Liver (tissue), 9 donors: Measurements from ENCODE around the gene DIPK1B. TPM values are rescaled to one million over a fixed set of nuclear protein-coding genes. Genes with fewer than 3 reads are reported as not detected.
A peak's percentile ranks its signal among the peaks of the same experiment; 100 is the strongest.

Experiments used
- DNase-seq: peaks from one replicate; pipeline ENCODE4 v3.0.0-alpha.2; 2017; ENCODE audit warnings: low spot score
- H3K27ac ChIP-seq, 2 donors: one replicate each; pipeline ENCODE4 v1.7.0; 2013; ENCODE audit warnings: inconsistent platforms in 2 of 2, low read length in 2 of 2, control low read depth in 1 of 2, low read depth in 1 of 2, mild to moderate bottlenecking in 1 of 2
- H3K27me3 ChIP-seq, 4 donors: one replicate each; pipeline versions ENCODE4 v1.6.1 to v1.7.0; 2013; ENCODE audit warnings: low read length in 3 of 4, inconsistent platforms in 1 of 4, mild to moderate bottlenecking in 1 of 4, moderate library complexity in 1 of 4; ENCODE audit not compliant: control insufficient read depth in 4 of 4, insufficient read depth in 4 of 4
- H3K36me3 ChIP-seq, 4 donors: one replicate each; pipeline versions ENCODE4 v1.6.1 to v1.7.0; 2013; ENCODE audit warnings: low read length in 3 of 4, mild to moderate bottlenecking in 3 of 4, low read depth in 1 of 4, moderate library complexity in 1 of 4; ENCODE audit not compliant: control insufficient read depth in 4 of 4, insufficient read depth in 3 of 4
- H3K4me1 ChIP-seq, 4 donors: one replicate each; pipeline versions ENCODE4 v1.6.1 to v1.7.0; 2013; ENCODE audit warnings: low read length in 3 of 4, mild to moderate bottlenecking in 3 of 4, moderate library complexity in 1 of 4; ENCODE audit not compliant: control insufficient read depth in 4 of 4, insufficient read depth in 4 of 4
- H3K4me3 ChIP-seq, 3 donors: one replicate each; pipeline versions ENCODE4 v1.6.1 to v1.7.0; 2013; ENCODE audit warnings: low read length in 3 of 3, control low read depth in 1 of 3, low read depth in 1 of 3, mild to moderate bottlenecking in 1 of 3
- H3K9ac ChIP-seq, 2 donors: one replicate each; pipeline ENCODE4 v1.7.0; 2013; ENCODE audit warnings: low read length in 2 of 2, mild to moderate bottlenecking in 2 of 2, moderate library complexity in 2 of 2, control low read depth in 1 of 2, low read depth in 1 of 2
- H3K9me3 ChIP-seq, 4 donors: one replicate each; pipeline versions ENCODE4 v1.6.1 to v1.7.0; 2013; ENCODE audit warnings: low read length in 3 of 4; ENCODE audit not compliant: control insufficient read depth in 4 of 4
- CTCF ChIP-seq: fragments of 150-350 bp; IDR thresholded peaks from 2 replicates; pipeline ENCODE4 v1.5.1; 2017; ENCODE audit warnings: improper control_type of control experiment, low read depth, low read length; ENCODE audit not compliant: missing input control
- EGR1 ChIP-seq, 2 donors: IDR thresholded peaks; 2 replicates each; pipeline ENCODE4 v1.6.1; 2016 to 2018; ENCODE audit warnings: antibody characterized with exemption in 2 of 2, low read depth in 2 of 2
- FOXA1 ChIP-seq: IDR thresholded peaks from 2 replicates; pipeline ENCODE4 v1.6.1; 2016; ENCODE audit warnings: antibody characterized with exemption
- FOXA2 ChIP-seq: IDR thresholded peaks from 2 replicates; pipeline ENCODE4 v1.6.1; 2016; ENCODE audit warnings: antibody characterized with exemption
- GABPA ChIP-seq, 2 donors: IDR thresholded peaks in 1 of 2; conservative IDR thresholded peaks in 1 of 2; 2 replicates each; pipeline ENCODE4 v1.6.1; 2016; ENCODE audit warnings: antibody characterized with exemption in 2 of 2, mild to moderate bottlenecking in 1 of 2, moderate library complexity in 1 of 2
- HNF4A ChIP-seq, 2 donors: conservative IDR thresholded peaks; 2 replicates each; pipeline ENCODE4 v1.6.1; 2016; ENCODE audit warnings: antibody characterized with exemption in 2 of 2, mild to moderate bottlenecking in 2 of 2
- HNF4G ChIP-seq: IDR thresholded peaks from 2 replicates; pipeline ENCODE4 v1.6.1; 2016; ENCODE audit warnings: antibody characterized with exemption
- JUND ChIP-seq, 2 donors: IDR thresholded peaks; 2 replicates each; pipeline ENCODE4 v1.6.1; 2016; ENCODE audit warnings: antibody characterized with exemption in 2 of 2
- NR2F2 ChIP-seq: IDR thresholded peaks from 2 replicates; pipeline ENCODE4 v1.6.1; 2016; ENCODE audit warnings: antibody characterized with exemption
- RAD21 ChIP-seq, 2 donors: IDR thresholded peaks; 2 replicates each; pipeline ENCODE4 v1.6.1; 2016; ENCODE audit warnings: antibody characterized with exemption in 2 of 2, mild to moderate bottlenecking in 2 of 2
- RXRA ChIP-seq, 2 donors: IDR thresholded peaks; 2 replicates each; pipeline ENCODE4 v1.6.1; 2017 to 2018; ENCODE audit warnings: antibody characterized with exemption in 2 of 2, mild to moderate bottlenecking in 1 of 2
- SP1 ChIP-seq: IDR thresholded peaks from 2 replicates; pipeline ENCODE4 v1.6.1; 2018; ENCODE audit warnings: antibody characterized with exemption, mild to moderate bottlenecking
- TAF1 ChIP-seq: conservative IDR thresholded peaks from 2 replicates; pipeline ENCODE4 v1.6.1; 2016; ENCODE audit warnings: antibody characterized with exemption, mild to moderate bottlenecking
- YY1 ChIP-seq: IDR thresholded peaks from 2 replicates; pipeline ENCODE4 v1.6.1; 2016; ENCODE audit warnings: antibody characterized with exemption, mild to moderate bottlenecking
- ZBTB33 ChIP-seq: IDR thresholded peaks from 2 replicates; pipeline ENCODE4 v1.6.1; 2016; ENCODE audit warnings: antibody characterized with exemption
- WGBS: extraction: QIAGEN DNeasy Blood & Tissue Kit; methylation state at CpG from one replicate; pipeline ENCODE4 v1.1.7; 2013; 5-methylcytosine and 5-hydroxymethylcytosine counted together
- polyA plus RNA-seq, 2 donors: library from polyadenylated mRNA; stranded (reverse) in 1 of 2; unstranded in 1 of 2; fragments of 200-250 nt in 1 of 2; fragments of >200 nt in 1 of 2; fragmentation: Nextera tagmentation in 1 of 2; extraction: Ambion mirVana in 1 of 2; gene quantifications; one replicate each; pipeline versions ENCODE4 v1.2.1 to v1.2.3, GENCODE V29; 2013 to 2015
- total RNA-seq, 2 donors: library from RNA; depleted of rRNA; stranded (reverse); fragments of >200 nt; gene quantifications; one replicate each; pipeline ENCODE4 v1.2.3, GENCODE V29; 2014
- TF ChIP-seq, protein P1 (sequence below): IDR thresholded peaks from 2 replicates; pipeline ENCODE4 v1.6.1; 2016; ENCODE audit warnings: antibody characterized with exemption, mild to moderate bottlenecking
- TF ChIP-seq, protein P2 (sequence below): IDR thresholded peaks from 2 replicates; pipeline ENCODE4 v1.6.1; 2016; ENCODE audit warnings: antibody characterized with exemption
- TF ChIP-seq, protein P3 (sequence below): IDR thresholded peaks from 2 replicates; pipeline ENCODE4 v1.6.1; 2016; ENCODE audit warnings: antibody characterized with exemption
- donor health status: healthy.
- donor health status: healthy.
- donor health status: healthy.
- donor health status: healthy.
- donor health status: healthy.

Gene DIPK1B
- total and polyA plus RNA-seq, 4 donors, result 2.3 to 19.7 (median 5.2) TPM

GRCh38 chr9:136693135-136693489 is 19.3 kb upstream of the DIPK1B start:
- Histone ChIP-seq H3K27me3 (no peaks in the 10 kb centered on the region), H3K4me3 (no peak overlapping the region), H3K4me1 (peaks cover 39 to 85% (median 70%) of the 10 kb centered on the region in 4 donors), H3K36me3 (no peaks in the 10 kb centered on the region), H3K9me3 (no peaks in the 10 kb centered on the region), H3K9ac (no peak overlapping the region), H3K27ac (peak overlapping the region; percentile 51 to 78)
- 59% methylated on average over 14 of the region's 14 CpGs for WGBS
- no peak for TF ChIP-seq NR2F2
- no peak for TF ChIP-seq HNF4G
- no peak for TF ChIP-seq HNF4A (conservative IDR thresholded peaks at IDR 0.05)
- TF ChIP-seq GABPA (IDR thresholded peaks at IDR 0.05 in 1 of 2, conservative IDR thresholded peaks at IDR 0.05 in 1 of 2), result no peak
- TF ChIP-seq, protein P1, sequence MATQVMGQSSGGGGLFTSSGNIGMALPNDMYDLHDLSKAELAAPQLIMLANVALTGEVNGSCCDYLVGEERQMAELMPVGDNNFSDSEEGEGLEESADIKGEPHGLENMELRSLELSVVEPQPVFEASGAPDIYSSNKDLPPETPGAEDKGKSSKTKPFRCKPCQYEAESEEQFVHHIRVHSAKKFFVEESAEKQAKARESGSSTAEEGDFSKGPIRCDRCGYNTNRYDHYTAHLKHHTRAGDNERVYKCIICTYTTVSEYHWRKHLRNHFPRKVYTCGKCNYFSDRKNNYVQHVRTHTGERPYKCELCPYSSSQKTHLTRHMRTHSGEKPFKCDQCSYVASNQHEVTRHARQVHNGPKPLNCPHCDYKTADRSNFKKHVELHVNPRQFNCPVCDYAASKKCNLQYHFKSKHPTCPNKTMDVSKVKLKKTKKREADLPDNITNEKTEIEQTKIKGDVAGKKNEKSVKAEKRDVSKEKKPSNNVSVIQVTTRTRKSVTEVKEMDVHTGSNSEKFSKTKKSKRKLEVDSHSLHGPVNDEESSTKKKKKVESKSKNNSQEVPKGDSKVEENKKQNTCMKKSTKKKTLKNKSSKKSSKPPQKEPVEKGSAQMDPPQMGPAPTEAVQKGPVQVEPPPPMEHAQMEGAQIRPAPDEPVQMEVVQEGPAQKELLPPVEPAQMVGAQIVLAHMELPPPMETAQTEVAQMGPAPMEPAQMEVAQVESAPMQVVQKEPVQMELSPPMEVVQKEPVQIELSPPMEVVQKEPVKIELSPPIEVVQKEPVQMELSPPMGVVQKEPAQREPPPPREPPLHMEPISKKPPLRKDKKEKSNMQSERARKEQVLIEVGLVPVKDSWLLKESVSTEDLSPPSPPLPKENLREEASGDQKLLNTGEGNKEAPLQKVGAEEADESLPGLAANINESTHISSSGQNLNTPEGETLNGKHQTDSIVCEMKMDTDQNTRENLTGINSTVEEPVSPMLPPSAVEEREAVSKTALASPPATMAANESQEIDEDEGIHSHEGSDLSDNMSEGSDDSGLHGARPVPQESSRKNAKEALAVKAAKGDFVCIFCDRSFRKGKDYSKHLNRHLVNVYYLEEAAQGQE, result no peak
- no peak for TF ChIP-seq RXRA (IDR thresholded peaks at IDR 0.05)
- no peak for TF ChIP-seq JUND (IDR thresholded peaks at IDR 0.05)
- TF ChIP-seq, protein P2, sequence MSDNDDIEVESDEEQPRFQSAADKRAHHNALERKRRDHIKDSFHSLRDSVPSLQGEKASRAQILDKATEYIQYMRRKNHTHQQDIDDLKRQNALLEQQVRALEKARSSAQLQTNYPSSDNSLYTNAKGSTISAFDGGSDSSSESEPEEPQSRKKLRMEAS, result no peak
- no peak for TF ChIP-seq FOXA2
- no peak for TF ChIP-seq TAF1
- TF ChIP-seq, protein P3, sequence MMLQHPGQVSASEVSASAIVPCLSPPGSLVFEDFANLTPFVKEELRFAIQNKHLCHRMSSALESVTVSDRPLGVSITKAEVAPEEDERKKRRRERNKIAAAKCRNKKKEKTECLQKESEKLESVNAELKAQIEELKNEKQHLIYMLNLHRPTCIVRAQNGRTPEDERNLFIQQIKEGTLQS, result no peak
- TF ChIP-seq ZBTB33, result no peak
- TF ChIP-seq EGR1 (IDR thresholded peaks at IDR 0.05; ENCODE audit: low read depth in 2 of 2), result no peak
- no peak for TF ChIP-seq RAD21 (IDR thresholded peaks at IDR 0.05)
- TF ChIP-seq YY1, result no peak
- TF ChIP-seq SP1, result no peak
- TF ChIP-seq FOXA1, result no peak
- TF ChIP-seq CTCF, result no peak
- no peak for DNase-seq
